Activated T-helper 17 cell treated with anti-CD3 and anti-CD28 coated beads, Interleukin-2, amount 50 U/mL, for 72 hours (primary cell): ENCODE results near the gene INPP4B. TPM values are rescaled to one million over a fixed set of nuclear protein-coding genes. Genes with fewer than 3 reads are reported as not detected.
A peak's percentile ranks its signal among the peaks of the same experiment; 100 is the strongest.

ENCODE experiments used
- ATAC-seq: fragments of 150-1000 bp; cut with Tn5 transposase; replicated peaks from 2 replicates; pipeline ENCODE4 v1.10.0; 2021; ENCODE audit warnings: mild to moderate bottlenecking, moderate library complexity
- H3K27ac Mint-ChIP-seq: one replicate; pipeline ENCODE4 v1.8.0; 2022; ENCODE audit warnings: mixed read lengths
- H3K27me3 Mint-ChIP-seq: one replicate; pipeline ENCODE4 v1.8.0; 2022; ENCODE audit warnings: mixed read lengths
- H3K36me3 Mint-ChIP-seq: one replicate; pipeline ENCODE4 v1.8.0; 2022; ENCODE audit warnings: low read depth, mild to moderate bottlenecking, mixed read lengths
- H3K4me1 Mint-ChIP-seq: one replicate; pipeline ENCODE4 v1.8.0; 2022; ENCODE audit warnings: mixed read lengths
- H3K4me3 Mint-ChIP-seq: one replicate; pipeline ENCODE4 v1.8.0; 2022; ENCODE audit warnings: mild to moderate bottlenecking, mixed read lengths
- H3K9me3 Mint-ChIP-seq: one replicate; pipeline ENCODE4 v1.8.0; 2022; ENCODE audit warnings: mixed read lengths
- total RNA-seq, 2 donors: library from RNA; stranded (reverse); gene quantifications; one replicate each; pipeline ENCODE4 v1.2.3, GENCODE V29; 2022

INPP4B gene
- total RNA-seq, 2 donors from 2014 or later = 53.9 to 65.0 TPM

GRCh38 chr4:142309772-142310171, 536.3 kb downstream of the INPP4B start:
- H3K4me1 Mint-ChIP-seq = peaks cover 30% of the 10 kb centered on the region
- no peaks in the 10 kb centered on the region for H3K9me3 Mint-ChIP-seq
- H3K27ac Mint-ChIP-seq = no peak overlapping the region
- H3K36me3 Mint-ChIP-seq = peaks cover 92% of the 10 kb centered on the region
- H3K27me3 Mint-ChIP-seq = no peaks in the 10 kb centered on the region
- H3K4me3 Mint-ChIP-seq = no peak overlapping the region
- ATAC-seq = no peak

GRCh38 chr4:142307857-142308256, 538.2 kb downstream of the INPP4B start:
- Mint-ChIP-seq H3K9me3 (no peaks in the 10 kb centered on the region), H3K4me1 (peaks cover 15% of the 10 kb centered on the region), H3K27me3 (no peaks in the 10 kb centered on the region), H3K36me3 (peaks cover 92% of the 10 kb centered on the region), H3K27ac (no peak overlapping the region), H3K4me3 (no peak overlapping the region)
- ATAC-seq = no peak

GRCh38 chr4:142297313-142297712, 548.8 kb downstream of the INPP4B start:
- Mint-ChIP-seq H3K9me3 (no peaks in the 10 kb centered on the region), H3K4me1 (peaks cover 42% of the 10 kb centered on the region), H3K36me3 (peaks cover 91% of the 10 kb centered on the region), H3K27ac (no peak overlapping the region), H3K4me3 (no peak overlapping the region), H3K27me3 (no peaks in the 10 kb centered on the region)
- ATAC-seq = no peak

- H3K36me3 Mint-ChIP-seq = peaks cover 89% of the 10 kb centered on the region
- H3K27ac Mint-ChIP-seq = peak overlapping the region; percentile 27
- peak overlapping the region; percentile 59 for H3K4me3 Mint-ChIP-seq
- no peaks in the 10 kb centered on the region for H3K9me3 Mint-ChIP-seq
- H3K27me3 Mint-ChIP-seq = no peaks in the 10 kb centered on the region
- peaks cover 39% of the 10 kb centered on the region for H3K4me1 Mint-ChIP-seq
- no peak for ATAC-seq
Measured at GRCh38 chr4:142293536-142293935, 552.6 kb downstream of the INPP4B start.

GRCh38 chr4:142292231-142292630, 553.9 kb downstream of the INPP4B start:
- Mint-ChIP-seq H3K4me1 (peaks cover 31% of the 10 kb centered on the region), H3K27me3 (no peaks in the 10 kb centered on the region), H3K9me3 (no peaks in the 10 kb centered on the region), H3K36me3 (peaks cover 79% of the 10 kb centered on the region), H3K27ac (no peak overlapping the region), H3K4me3 (peak overlapping the region; percentile 6)
- ATAC-seq = no peak

- Mint-ChIP-seq H3K36me3 (peaks cover 78% of the 10 kb centered on the region), H3K4me1 (peaks cover 35% of the 10 kb centered on the region), H3K9me3 (no peaks in the 10 kb centered on the region), H3K4me3 (no peak overlapping the region), H3K27me3 (no peaks in the 10 kb centered on the region), H3K27ac (peak overlapping the region; percentile 6)
- peak; percentile 72 for ATAC-seq
Measured at GRCh38 chr4:142291299-142292050, 554.6 kb downstream of the INPP4B start.

GRCh38 chr4:142287371-142287770, 558.7 kb downstream of the INPP4B start:
- no peak for ATAC-seq
- Mint-ChIP-seq H3K27me3 (no peaks in the 10 kb centered on the region), H3K4me1 (peaks cover 11% of the 10 kb centered on the region), H3K4me3 (no peak overlapping the region), H3K27ac (no peak overlapping the region), H3K9me3 (no peaks in the 10 kb centered on the region), H3K36me3 (peaks cover 41% of the 10 kb centered on the region)

- H3K4me3 Mint-ChIP-seq = no peak overlapping the region
- peaks cover 22% of the 10 kb centered on the region for H3K36me3 Mint-ChIP-seq
- no peak overlapping the region for H3K27ac Mint-ChIP-seq
- no peaks in the 10 kb centered on the region for H3K27me3 Mint-ChIP-seq
- H3K9me3 Mint-ChIP-seq = no peaks in the 10 kb centered on the region
- peaks cover 5% of the 10 kb centered on the region for H3K4me1 Mint-ChIP-seq
- peak; percentile 52 for ATAC-seq
Measured at GRCh38 chr4:142285222-142285583, 560.9 kb downstream of the INPP4B start.

- H3K27ac Mint-ChIP-seq = no peak overlapping the region
- H3K27me3 Mint-ChIP-seq = no peaks in the 10 kb centered on the region
- no peaks in the 10 kb centered on the region for H3K9me3 Mint-ChIP-seq
- peak; percentile 51 for ATAC-seq
- H3K4me1 Mint-ChIP-seq = peaks cover 5% of the 10 kb centered on the region
- H3K4me3 Mint-ChIP-seq = no peak overlapping the region
- peaks cover 18% of the 10 kb centered on the region for H3K36me3 Mint-ChIP-seq
Measured at GRCh38 chr4:142284402-142285221, 561.5 kb downstream of the INPP4B start.

GRCh38 chr4:142282870-142283431, 563.1 kb downstream of the INPP4B start:
- H3K9me3 Mint-ChIP-seq = no peaks in the 10 kb centered on the region
- H3K36me3 Mint-ChIP-seq = peaks cover 17% of the 10 kb centered on the region
- peaks cover 11% of the 10 kb centered on the region for H3K4me1 Mint-ChIP-seq
- H3K27ac Mint-ChIP-seq = no peak overlapping the region
- H3K27me3 Mint-ChIP-seq = no peaks in the 10 kb centered on the region
- no peak overlapping the region for H3K4me3 Mint-ChIP-seq
- no peak for ATAC-seq

- Mint-ChIP-seq H3K36me3 (peaks cover 18% of the 10 kb centered on the region), H3K4me1 (peaks cover 17% of the 10 kb centered on the region), H3K4me3 (no peak overlapping the region), H3K27me3 (no peaks in the 10 kb centered on the region), H3K27ac (no peak overlapping the region), H3K9me3 (no peaks in the 10 kb centered on the region)
- no peak for ATAC-seq
Measured at GRCh38 chr4:142281999-142282398, 564.1 kb downstream of the INPP4B start.

- H3K4me3 Mint-ChIP-seq = no peak overlapping the region
- H3K27me3 Mint-ChIP-seq = no peaks in the 10 kb centered on the region
- no peak overlapping the region for H3K27ac Mint-ChIP-seq
- H3K4me1 Mint-ChIP-seq = peaks cover 32% of the 10 kb centered on the region
- H3K9me3 Mint-ChIP-seq = no peaks in the 10 kb centered on the region
- ATAC-seq = no peak
- peaks cover 31% of the 10 kb centered on the region for H3K36me3 Mint-ChIP-seq
Measured at GRCh38 chr4:142278663-142279062, 567.4 kb downstream of the INPP4B start.

GRCh38 chr4:142278171-142278570, 567.9 kb downstream of the INPP4B start:
- Mint-ChIP-seq H3K36me3 (peaks cover 31% of the 10 kb centered on the region), H3K4me1 (peaks cover 32% of the 10 kb centered on the region), H3K9me3 (no peaks in the 10 kb centered on the region), H3K27ac (no peak overlapping the region), H3K27me3 (no peaks in the 10 kb centered on the region), H3K4me3 (no peak overlapping the region)
- ATAC-seq = no peak

GRCh38 chr4:142274137-142274536, 572.0 kb downstream of the INPP4B start:
- no peaks in the 10 kb centered on the region for H3K9me3 Mint-ChIP-seq
- peak overlapping the region; percentile 43 for H3K4me3 Mint-ChIP-seq
- H3K27me3 Mint-ChIP-seq = no peaks in the 10 kb centered on the region
- peak overlapping the region; percentile 69 for H3K27ac Mint-ChIP-seq
- peaks cover 44% of the 10 kb centered on the region for H3K4me1 Mint-ChIP-seq
- peak; percentile 72 for ATAC-seq
- H3K36me3 Mint-ChIP-seq = peaks cover 56% of the 10 kb centered on the region

- no peaks in the 10 kb centered on the region for H3K27me3 Mint-ChIP-seq
- H3K27ac Mint-ChIP-seq = peak overlapping the region; percentile 46
Measured at GRCh38 chr4:142272452-142272851, 573.6 kb downstream of the INPP4B start.

More at GRCh38 chr4:142272452-142272851, 573.6 kb downstream of the INPP4B start:
- Mint-ChIP-seq H3K4me3 (peak overlapping the region; percentile 23), H3K36me3 (peaks cover 63% of the 10 kb centered on the region), H3K4me1 (peaks cover 40% of the 10 kb centered on the region), H3K9me3 (no peaks in the 10 kb centered on the region)
- peak; percentile 74 for ATAC-seq
